ENCODE data around the gene PPP2R2C.

- TF ChIP-seq ZNF274 (IDR thresholded peaks at IDR 0.05; ENCODE audit: low read depth, low read length) (no peak), SUZ12 (IDR thresholded peaks at IDR 0.05; ENCODE audit: extremely low read depth, insufficient read depth, insufficient read length) (no peak), YY1 (IDR thresholded peaks at IDR 0.05; ENCODE audit: insufficient read depth, insufficient read length) (no peak)
Observed at GRCh38 chr4:6294705-6295421, 177.6 kb downstream of the PPP2R2C start.

Measured in NT2/D1 (cell line).